GM18909 (cell line): ENCODE results near the gene INHBA.

ENCODE experiments used
- ATAC-seq: cut with Tn5 transposase; IDR thresholded peaks from one replicate; pipeline ENCODE4 v1.9.1; 2021; ENCODE audit warnings: mild to moderate bottlenecking; ENCODE audit not compliant: unreplicated experiment, poor library complexity

The INHBA gene

GRCh38 chr7:41702635-41703371 lies at the start of gene INHBA:
TSS of gene INHBA (minus strand) at chr7:41703090. CDS start at chr7:41700374, 2,716 bp downstream.
- ATAC-seq = no peak

GRCh38 chr7:41752615-41753014 lies 49.7 kb upstream of the INHBA start:
- no peak for ATAC-seq

- ATAC-seq = no peak
Observed at GRCh38 chr7:41750661-41751540, 48.0 kb upstream of the INHBA start.

GRCh38 chr7:41747961-41748360 lies 45.1 kb upstream of the INHBA start:
- no peak for ATAC-seq

- ATAC-seq = no peak
Observed at GRCh38 chr7:41745451-41745850, 42.6 kb upstream of the INHBA start.

- ATAC-seq = no peak
Observed at GRCh38 chr7:41744161-41744560, 41.3 kb upstream of the INHBA start.

GRCh38 chr7:41742401-41743020 lies 39.6 kb upstream of the INHBA start:
- ATAC-seq = no peak

- no peak for ATAC-seq
Observed at GRCh38 chr7:41738806-41739205, 35.9 kb upstream of the INHBA start.

GRCh38 chr7:41738336-41738735 lies 35.4 kb upstream of the INHBA start:
- ATAC-seq = no peak

GRCh38 chr7:41735206-41735605 lies 32.3 kb upstream of the INHBA start:
- no peak for ATAC-seq

- ATAC-seq = no peak
Observed at GRCh38 chr7:41732843-41733306, 30.0 kb upstream of the INHBA start.

GRCh38 chr7:41732436-41732785 lies 29.5 kb upstream of the INHBA start:
- ATAC-seq = peak; percentile 5

- peak; percentile 99 for ATAC-seq
Observed at GRCh38 chr7:41731493-41732435, 28.9 kb upstream of the INHBA start.

- no peak for ATAC-seq
Observed at GRCh38 chr7:41730668-41731067, 27.8 kb upstream of the INHBA start.

GRCh38 chr7:41730161-41730560 lies 27.3 kb upstream of the INHBA start:
- no peak for ATAC-seq

- ATAC-seq = no peak
Observed at GRCh38 chr7:41729059-41729458, 26.2 kb upstream of the INHBA start.

GRCh38 chr7:41725013-41725412 lies 22.1 kb upstream of the INHBA start:
- ATAC-seq = no peak

GRCh38 chr7:41720886-41721285 lies 18.0 kb upstream of the INHBA start:
- no peak for ATAC-seq

GRCh38 chr7:41720046-41720445 lies 17.2 kb upstream of the INHBA start:
- ATAC-seq = no peak

GRCh38 chr7:41716691-41717090 lies 13.8 kb upstream of the INHBA start:
- ATAC-seq = no peak
